Panc1 (cell line): ENCODE results near the gene IBA57.

Experiments
- POLR2AphosphoS5 ChIP-seq: IDR thresholded peaks from 2 replicates; pipeline ENCODE4 v1.6.1; 2012; ENCODE audit warnings: mild to moderate bottlenecking, low read depth, low read length, moderate library complexity
- TF ChIP-seq, protein P1 (sequence below): fragments of 450-650 bp; IDR thresholded peaks from 2 replicates; pipeline ENCODE4 v1.5.1; 2017; ENCODE audit warnings: mild to moderate bottlenecking

DNA sequence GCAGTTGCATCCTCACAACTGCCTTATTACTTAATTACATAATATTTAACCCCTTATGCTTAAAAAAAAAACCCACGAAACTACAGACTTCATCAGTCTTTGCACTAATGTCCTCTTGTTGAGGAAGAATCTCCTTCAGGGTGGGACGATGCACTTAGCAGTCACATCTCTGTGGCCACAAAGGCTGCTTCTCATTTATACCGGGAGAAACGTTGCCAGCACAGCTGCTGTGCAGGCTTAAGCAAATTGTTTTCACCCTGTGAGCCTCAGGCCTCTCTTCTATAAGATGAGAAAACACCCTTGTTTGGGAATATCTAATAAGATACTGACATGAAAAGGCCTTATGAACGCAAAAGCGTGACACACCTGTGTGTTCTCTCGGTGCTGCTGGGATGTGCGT is 39.4 kb downstream of the IBA57 start:
- TF ChIP-seq, protein P1, sequence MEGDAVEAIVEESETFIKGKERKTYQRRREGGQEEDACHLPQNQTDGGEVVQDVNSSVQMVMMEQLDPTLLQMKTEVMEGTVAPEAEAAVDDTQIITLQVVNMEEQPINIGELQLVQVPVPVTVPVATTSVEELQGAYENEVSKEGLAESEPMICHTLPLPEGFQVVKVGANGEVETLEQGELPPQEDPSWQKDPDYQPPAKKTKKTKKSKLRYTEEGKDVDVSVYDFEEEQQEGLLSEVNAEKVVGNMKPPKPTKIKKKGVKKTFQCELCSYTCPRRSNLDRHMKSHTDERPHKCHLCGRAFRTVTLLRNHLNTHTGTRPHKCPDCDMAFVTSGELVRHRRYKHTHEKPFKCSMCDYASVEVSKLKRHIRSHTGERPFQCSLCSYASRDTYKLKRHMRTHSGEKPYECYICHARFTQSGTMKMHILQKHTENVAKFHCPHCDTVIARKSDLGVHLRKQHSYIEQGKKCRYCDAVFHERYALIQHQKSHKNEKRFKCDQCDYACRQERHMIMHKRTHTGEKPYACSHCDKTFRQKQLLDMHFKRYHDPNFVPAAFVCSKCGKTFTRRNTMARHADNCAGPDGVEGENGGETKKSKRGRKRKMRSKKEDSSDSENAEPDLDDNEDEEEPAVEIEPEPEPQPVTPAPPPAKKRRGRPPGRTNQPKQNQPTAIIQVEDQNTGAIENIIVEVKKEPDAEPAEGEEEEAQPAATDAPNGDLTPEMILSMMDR, result no peak
- no peak for TF ChIP-seq POLR2AphosphoS5
